ENCODE data around the gene ACOX1.

DNA sequence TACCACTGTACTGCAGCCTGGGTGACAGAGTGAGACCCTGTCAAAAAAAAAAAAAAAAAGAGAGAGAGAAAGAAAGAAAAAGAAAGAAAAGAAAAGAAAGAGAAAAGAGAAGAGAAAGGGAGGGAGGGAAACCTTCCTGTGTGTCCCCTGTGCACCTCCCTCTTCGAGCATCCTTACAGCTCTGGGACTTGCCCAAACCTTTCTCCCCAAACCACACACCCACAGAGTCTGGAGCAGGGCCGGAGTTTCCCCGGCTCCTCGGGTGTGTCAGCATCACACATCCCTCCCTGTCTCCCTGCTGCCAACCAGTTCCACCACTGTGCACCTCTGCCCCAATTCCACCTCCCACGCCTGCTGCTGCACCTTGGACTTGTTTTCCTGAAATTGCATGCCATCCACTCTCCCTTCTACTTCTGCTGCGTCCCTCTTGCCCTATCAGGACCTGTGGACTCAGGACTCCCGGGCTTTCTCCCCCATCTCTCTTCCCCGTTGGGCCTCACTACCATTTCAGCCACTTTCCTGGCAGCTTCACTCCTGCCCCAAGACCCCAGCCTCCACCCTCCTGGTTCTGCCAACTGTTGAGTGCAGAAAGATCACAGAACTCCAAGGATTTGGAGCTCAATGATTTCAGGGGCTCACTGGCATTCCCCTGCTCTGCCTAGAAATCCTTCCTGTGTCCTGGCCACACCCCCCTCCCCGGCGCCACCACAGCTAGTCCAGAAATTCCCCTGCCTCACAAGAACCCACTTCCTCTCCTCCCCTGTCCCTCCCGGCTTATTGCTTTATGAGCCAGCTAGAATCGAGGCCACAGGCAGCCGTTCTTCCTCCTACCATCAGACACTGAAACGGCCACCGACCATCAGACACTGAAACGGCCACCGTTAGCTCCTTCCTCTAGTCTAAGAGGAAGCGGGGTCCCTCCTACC is 18.0 kb upstream of the ACOX1 start:
- no peak; the same call in 1 of the 2 replicates for TF ChIP-seq ZNF563 (CRISPR knock-in tag; IDR thresholded peaks at IDR 0.05)
- TF ChIP-seq, protein P1, sequence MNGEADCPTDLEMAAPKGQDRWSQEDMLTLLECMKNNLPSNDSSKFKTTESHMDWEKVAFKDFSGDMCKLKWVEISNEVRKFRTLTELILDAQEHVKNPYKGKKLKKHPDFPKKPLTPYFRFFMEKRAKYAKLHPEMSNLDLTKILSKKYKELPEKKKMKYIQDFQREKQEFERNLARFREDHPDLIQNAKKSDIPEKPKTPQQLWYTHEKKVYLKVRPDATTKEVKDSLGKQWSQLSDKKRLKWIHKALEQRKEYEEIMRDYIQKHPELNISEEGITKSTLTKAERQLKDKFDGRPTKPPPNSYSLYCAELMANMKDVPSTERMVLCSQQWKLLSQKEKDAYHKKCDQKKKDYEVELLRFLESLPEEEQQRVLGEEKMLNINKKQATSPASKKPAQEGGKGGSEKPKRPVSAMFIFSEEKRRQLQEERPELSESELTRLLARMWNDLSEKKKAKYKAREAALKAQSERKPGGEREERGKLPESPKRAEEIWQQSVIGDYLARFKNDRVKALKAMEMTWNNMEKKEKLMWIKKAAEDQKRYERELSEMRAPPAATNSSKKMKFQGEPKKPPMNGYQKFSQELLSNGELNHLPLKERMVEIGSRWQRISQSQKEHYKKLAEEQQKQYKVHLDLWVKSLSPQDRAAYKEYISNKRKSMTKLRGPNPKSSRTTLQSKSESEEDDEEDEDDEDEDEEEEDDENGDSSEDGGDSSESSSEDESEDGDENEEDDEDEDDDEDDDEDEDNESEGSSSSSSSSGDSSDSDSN (CRISPR knock-in tag; IDR thresholded peaks at IDR 0.05) = peak; percentile 81
- no peak for TF ChIP-seq KLF15 (CRISPR knock-in tag; IDR thresholded peaks at IDR 0.05; ENCODE audit: borderline replicate concordance)
